Trophoblast cell (in vitro differentiated cells and primary cell): ENCODE data around the gene ERBB4.

Source experiments
- DNase-seq, 2 donors: peaks; one replicate each; pipeline ENCODE4 v3.0.0-alpha.2; 2016
- H2AFZ ChIP-seq: 2 replicates; pipeline ENCODE4 v1.6.1; 2013; ENCODE audit warnings: low read length, moderate library complexity, mild to moderate bottlenecking; ENCODE audit not compliant: insufficient read depth, poor library complexity
- H2AK5ac ChIP-seq: 2 replicates; pipeline ENCODE4 v1.6.1; 2013; ENCODE audit warnings: mild to moderate bottlenecking, low read length
- H2BK120ac ChIP-seq: 2 replicates; pipeline ENCODE4 v1.6.1; 2013; ENCODE audit warnings: low read length, mild to moderate bottlenecking, moderate library complexity; ENCODE audit not compliant: insufficient read depth, poor library complexity
- H2BK12ac ChIP-seq: 2 replicates; pipeline ENCODE4 v1.6.1; 2013; ENCODE audit warnings: mild to moderate bottlenecking, low read length, moderate library complexity
- H2BK5ac ChIP-seq: 2 replicates; pipeline ENCODE4 v1.6.1; 2013; ENCODE audit warnings: low read length, low read depth, moderate library complexity, mild to moderate bottlenecking; ENCODE audit not compliant: poor library complexity
- H3K14ac ChIP-seq: 2 replicates; pipeline ENCODE4 v1.6.1; 2013; ENCODE audit warnings: mild to moderate bottlenecking, low read length
- H3K18ac ChIP-seq: 2 replicates; pipeline ENCODE4 v1.6.1; 2013; ENCODE audit warnings: mild to moderate bottlenecking, low read length
- H3K23ac ChIP-seq: 2 replicates; pipeline ENCODE4 v1.6.1; 2013; ENCODE audit warnings: low read length
- H3K27ac ChIP-seq: 2 replicates; pipeline ENCODE4 v1.5.1; 2013; ENCODE audit warnings: low read depth, mild to moderate bottlenecking, inconsistent platforms, low read length, moderate library complexity
- H3K27me3 ChIP-seq: 2 replicates; pipeline ENCODE4 v1.6.1; 2013; ENCODE audit warnings: inconsistent platforms, mild to moderate bottlenecking, low read length, moderate library complexity; ENCODE audit not compliant: insufficient read depth
- H3K36me3 ChIP-seq, 2 experiments: 1 replicate in 1 of 2; 2 replicates in 1 of 2; pipeline ENCODE4 v1.6.1; 2013; ENCODE audit warnings: low read length in 2 of 2, mild to moderate bottlenecking in 2 of 2, moderate library complexity in 1 of 2; ENCODE audit not compliant: insufficient read depth in 2 of 2, control insufficient read depth in 1 of 2
- H3K4ac ChIP-seq: 2 replicates; pipeline ENCODE4 v1.6.1; 2013; ENCODE audit warnings: low read depth, mild to moderate bottlenecking, low read length, moderate library complexity
- H3K4me1 ChIP-seq, 2 experiments: 1 replicate in 1 of 2; 2 replicates in 1 of 2; pipeline ENCODE4 v1.6.1; 2013; ENCODE audit warnings: low read length in 2 of 2, mild to moderate bottlenecking in 2 of 2, moderate library complexity in 1 of 2; ENCODE audit not compliant: insufficient read depth in 2 of 2, control insufficient read depth in 1 of 2
- H3K4me2 ChIP-seq: 2 replicates; pipeline ENCODE4 v1.6.1; 2013; ENCODE audit warnings: inconsistent platforms, mild to moderate bottlenecking, low read length, moderate library complexity
- H3K4me3 ChIP-seq: 2 replicates; pipeline ENCODE4 v1.5.1; 2013; ENCODE audit warnings: mild to moderate bottlenecking, low read depth, low read length, inconsistent platforms
- H3K79me1 ChIP-seq: one replicate; pipeline ENCODE4 v1.6.1; 2013; ENCODE audit warnings: low read length
- H3K79me2 ChIP-seq: 2 replicates; pipeline ENCODE4 v1.6.1; 2013; ENCODE audit warnings: low read length, mild to moderate bottlenecking; ENCODE audit not compliant: control insufficient read depth, insufficient read depth, poor library complexity
- H3K9ac ChIP-seq: 2 replicates; pipeline ENCODE4 v1.6.1; 2013; ENCODE audit warnings: mild to moderate bottlenecking, low read length
- H3K9me3 ChIP-seq: 2 replicates; pipeline ENCODE4 v1.6.1; 2013; ENCODE audit warnings: low read depth, mild to moderate bottlenecking, control low read depth, inconsistent platforms, low read length; ENCODE audit not compliant: insufficient read depth
- H4K12ac ChIP-seq: 2 replicates; pipeline ENCODE4 v1.6.1; 2013; ENCODE audit warnings: low read depth, mild to moderate bottlenecking, low read length, moderate library complexity
- H4K8ac ChIP-seq: 2 replicates; pipeline ENCODE4 v1.6.1; 2013; ENCODE audit warnings: low read depth, mild to moderate bottlenecking, low read length, moderate library complexity
- H4K91ac ChIP-seq: one replicate; pipeline ENCODE4 v1.6.1; 2013; ENCODE audit warnings: low read depth, mild to moderate bottlenecking, low read length, moderate library complexity
- WGBS: extraction: QIAGEN DNeasy Blood & Tissue Kit; methylation state at CpG from one replicate; pipeline ENCODE4 v1.1.7; 2013; ENCODE audit warnings: missing lambda C conversion rate; ENCODE audit not compliant: insufficient read length, insufficient coverage; ENCODE audit errors: extremely low coverage; 5-methylcytosine and 5-hydroxymethylcytosine counted together

Gene ERBB4

GRCh38 chr2:211709389-211709788 lies 829.2 kb downstream of the ERBB4 start:
- Histone ChIP-seq H2BK5ac (no peak overlapping the region), H3K9me3 (no peaks in the 10 kb centered on the region), H3K79me2 (no peaks in the 10 kb centered on the region), H3K4ac (no peak overlapping the region), H3K18ac (no peak overlapping the region), H2BK12ac (no peak overlapping the region), H3K4me3 (no peak overlapping the region), H3K9ac (no peak overlapping the region), H4K8ac (no peak overlapping the region), H3K27ac (no peak overlapping the region), H3K4me2 (no peak overlapping the region), H2AK5ac (no peak overlapping the region), H3K14ac (no peak overlapping the region), H3K4me1 (no peaks in the 10 kb centered on the region), H2AFZ (no peak overlapping the region), H3K79me1 (no peaks in the 10 kb centered on the region), H2BK120ac (no peak overlapping the region), H3K27me3 (no peaks in the 10 kb centered on the region), H4K12ac (no peak overlapping the region), H3K23ac (no peak overlapping the region), H4K91ac (no peak overlapping the region), H3K36me3 (no peaks in the 10 kb centered on the region)
- WGBS: no CpG with 5 or more reads among the region's 1 CpG
- no peak for DNase-seq

- Histone ChIP-seq H3K18ac (no peak overlapping the region), H3K14ac (no peak overlapping the region), H4K91ac (no peak overlapping the region), H2AK5ac (no peak overlapping the region), H3K9me3 (no peaks in the 10 kb centered on the region), H3K23ac (no peak overlapping the region), H2AFZ (no peak overlapping the region), H3K27ac (no peak overlapping the region), H3K4me3 (no peak overlapping the region), H3K36me3 (no peaks in the 10 kb centered on the region), H3K9ac (no peak overlapping the region), H3K79me2 (no peaks in the 10 kb centered on the region), H4K8ac (no peak overlapping the region), H3K27me3 (no peaks in the 10 kb centered on the region), H3K4me1 (no peaks in the 10 kb centered on the region), H3K4ac (no peak overlapping the region), H3K79me1 (no peaks in the 10 kb centered on the region), H3K4me2 (no peak overlapping the region), H2BK5ac (no peak overlapping the region), H4K12ac (no peak overlapping the region), H2BK12ac (no peak overlapping the region), H2BK120ac (no peak overlapping the region)
- no CpG with 5 or more reads among the region's 2 CpGs for WGBS
- DNase-seq: no peak
Measured at GRCh38 chr2:211692689-211693088, 845.9 kb downstream of the ERBB4 start.

- Histone ChIP-seq H3K27ac (no peak overlapping the region), H3K23ac (no peak overlapping the region), H3K9me3 (no peaks in the 10 kb centered on the region), H4K12ac (no peak overlapping the region), H3K18ac (no peak overlapping the region), H2BK12ac (no peak overlapping the region), H4K8ac (no peak overlapping the region), H3K4me3 (no peak overlapping the region), H3K79me2 (no peaks in the 10 kb centered on the region), H2AFZ (no peak overlapping the region), H3K36me3 (no peaks in the 10 kb centered on the region), H3K9ac (no peak overlapping the region), H2AK5ac (no peak overlapping the region), H3K4ac (no peak overlapping the region), H3K14ac (no peak overlapping the region), H3K4me2 (no peak overlapping the region), H3K79me1 (no peaks in the 10 kb centered on the region), H3K27me3 (no peaks in the 10 kb centered on the region), H2BK5ac (no peak overlapping the region), H3K4me1 (no peaks in the 10 kb centered on the region), H4K91ac (no peak overlapping the region), H2BK120ac (no peak overlapping the region)
- peak; percentile 12 to 44 for DNase-seq
- WGBS: no CpG with 5 or more reads among the region's 1 CpG
Measured at GRCh38 chr2:211690736-211691135, 847.9 kb downstream of the ERBB4 start.

GRCh38 chr2:211688196-211688595 lies 850.4 kb downstream of the ERBB4 start:
- no CpG with 5 or more reads among the region's 2 CpGs for WGBS
- Histone ChIP-seq H3K18ac (no peak overlapping the region), H3K4me3 (no peak overlapping the region), H2AFZ (no peak overlapping the region), H4K12ac (no peak overlapping the region), H3K9me3 (peaks cover 3% of the 10 kb centered on the region), H2BK12ac (no peak overlapping the region), H3K9ac (no peak overlapping the region), H3K27ac (no peak overlapping the region), H2BK120ac (no peak overlapping the region), H3K4me1 (no peaks in the 10 kb centered on the region), H3K4ac (no peak overlapping the region), H3K4me2 (no peak overlapping the region), H4K8ac (no peak overlapping the region), H3K79me2 (no peaks in the 10 kb centered on the region), H3K27me3 (no peaks in the 10 kb centered on the region), H3K14ac (no peak overlapping the region), H3K36me3 (no peaks in the 10 kb centered on the region), H3K23ac (no peak overlapping the region), H3K79me1 (no peaks in the 10 kb centered on the region), H2AK5ac (no peak overlapping the region), H4K91ac (no peak overlapping the region), H2BK5ac (no peak overlapping the region)
- no peak for DNase-seq
